IgD-negative memory B cell (primary cell): ENCODE results near the gene EXOSC3. TPM values are rescaled to one million over a fixed set of nuclear protein-coding genes. Genes with fewer than 3 reads are reported as not detected.
A peak's percentile ranks its signal among the peaks of the same experiment; 100 is the strongest.
"Not testable (repeated sequence)": the region's sequence is repeated elsewhere in the genome, so short reads cannot be mapped to it uniquely, and the experiment has no call there.

ENCODE experiments used
- H3K27ac Mint-ChIP-seq, 3 donors: one replicate each; pipeline ENCODE4 v1.8.0; 2020 to 2022; ENCODE audit warnings: mild to moderate bottlenecking in 3 of 3, mixed read lengths in 3 of 3, moderate library complexity in 1 of 3
- H3K27me3 Mint-ChIP-seq: one replicate; pipeline ENCODE4 v1.8.0; 2021; ENCODE audit warnings: mixed read lengths
- H3K36me3 Mint-ChIP-seq: one replicate; pipeline ENCODE4 v1.8.0; 2020; ENCODE audit warnings: mild to moderate bottlenecking, mixed read lengths
- H3K4me1 Mint-ChIP-seq, 3 donors: one replicate each; pipeline ENCODE4 v1.8.0; 2020 to 2022; ENCODE audit warnings: mixed read lengths in 3 of 3, mild to moderate bottlenecking in 1 of 3
- H3K4me3 Mint-ChIP-seq, 4 donors: one replicate each; pipeline ENCODE4 v1.8.0; 2020 to 2022; ENCODE audit warnings: mild to moderate bottlenecking in 4 of 4, mixed read lengths in 4 of 4, moderate library complexity in 3 of 4
- H3K9me3 Mint-ChIP-seq, 3 donors: one replicate each; pipeline ENCODE4 v1.8.0; 2020 to 2021; ENCODE audit warnings: mixed read lengths in 3 of 3, mild to moderate bottlenecking in 1 of 3
- polyA plus RNA-seq: library from polyadenylated mRNA; unstranded; fragments of 300-500 nt; fragmentation: Illumina TruSeq; gene quantifications from one replicate; pipeline ENCODE4 v1.2.3, GENCODE V29; 2021

EXOSC3 gene
- polyA plus RNA-seq, 1 donor from 2014 or later: 36.5 TPM

DNA sequence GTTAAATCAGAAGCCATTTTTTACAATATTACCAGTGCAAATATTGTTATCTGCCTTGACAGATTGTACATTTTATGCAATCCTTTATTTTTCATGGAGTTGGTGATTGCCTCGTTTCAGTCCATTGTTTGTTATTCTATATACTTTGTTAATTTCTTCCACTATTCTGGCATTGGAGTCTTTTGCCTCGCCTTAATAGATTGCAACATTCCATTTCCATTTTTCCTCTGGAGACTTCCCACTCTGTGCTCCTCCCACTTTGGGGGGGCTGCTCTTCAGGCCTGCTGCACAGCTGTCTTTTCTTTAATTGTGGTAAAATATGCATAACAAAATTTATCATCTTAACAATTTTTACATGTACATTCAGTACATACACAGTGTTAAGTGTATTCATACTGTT lies 11.4 kb upstream of the EXOSC3 start:
- H3K4me1 Mint-ChIP-seq: peaks cover 9 to 11% (median 11%) of the 10 kb centered on the region in 3 donors
- no peaks in the 10 kb centered on the region for H3K9me3 Mint-ChIP-seq
- no peak overlapping the region for H3K27ac Mint-ChIP-seq

DNA sequence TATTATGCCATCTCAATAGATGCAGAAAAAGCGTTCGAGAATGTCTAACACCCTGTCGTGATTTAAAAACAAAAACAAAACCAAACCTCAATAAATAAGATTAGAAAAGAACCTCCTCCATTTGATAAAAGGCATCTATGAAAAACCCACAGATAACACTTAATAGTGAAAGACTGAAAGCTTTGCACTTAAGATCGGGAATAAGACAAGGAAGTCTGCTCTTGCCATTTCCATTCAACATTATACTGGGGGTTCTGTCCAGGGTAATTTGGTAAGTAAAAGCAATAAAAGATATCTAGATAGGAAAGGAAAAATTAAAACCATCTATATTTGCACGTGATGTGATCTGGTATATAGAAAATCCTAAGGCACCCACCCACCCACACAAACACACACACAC lies 7.3 kb upstream of the EXOSC3 start:
- H3K4me3 Mint-ChIP-seq: peak overlapping the region in 1 of 4 donors; percentile 23
- peaks cover 5% of the 10 kb centered on the region for H3K36me3 Mint-ChIP-seq
- H3K27ac Mint-ChIP-seq: no peak overlapping the region
- no peaks in the 10 kb centered on the region for H3K27me3 Mint-ChIP-seq
- H3K9me3 Mint-ChIP-seq: no peaks in the 10 kb centered on the region
- H3K4me1 Mint-ChIP-seq: peaks cover 0 to 3% (median 0%) of the 10 kb centered on the region in 3 donors

More for the DNA sequence above, 11.4 kb upstream of the EXOSC3 start:
- Mint-ChIP-seq H3K27me3 (no peaks in the 10 kb centered on the region), H3K4me3 (no peak overlapping the region), H3K36me3 (peaks cover 4% of the 10 kb centered on the region)

DNA sequence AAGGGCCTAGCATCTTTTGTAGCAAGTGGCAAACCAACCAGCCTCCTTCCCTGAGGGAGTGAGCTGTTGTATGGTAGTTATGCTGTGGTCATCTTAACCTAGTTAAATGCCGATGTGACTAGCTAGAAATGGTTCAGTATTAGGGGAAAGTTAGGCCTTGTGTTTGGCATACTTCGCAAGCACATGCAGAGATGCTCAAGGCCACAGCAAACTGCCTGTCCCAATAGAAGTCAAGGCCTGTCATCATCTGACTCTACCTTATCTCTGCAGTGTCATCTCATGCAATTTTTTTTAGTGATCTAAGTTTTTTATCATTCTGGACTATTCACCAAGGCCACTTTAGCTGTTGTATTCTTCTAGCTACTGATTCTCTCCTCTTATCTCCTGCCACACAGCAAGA lies 5.2 kb upstream of the EXOSC3 start:
- no peak overlapping the region for H3K4me3 Mint-ChIP-seq
- H3K36me3 Mint-ChIP-seq: peaks cover 1% of the 10 kb centered on the region
- H3K27me3 Mint-ChIP-seq: no peaks in the 10 kb centered on the region

DNA sequence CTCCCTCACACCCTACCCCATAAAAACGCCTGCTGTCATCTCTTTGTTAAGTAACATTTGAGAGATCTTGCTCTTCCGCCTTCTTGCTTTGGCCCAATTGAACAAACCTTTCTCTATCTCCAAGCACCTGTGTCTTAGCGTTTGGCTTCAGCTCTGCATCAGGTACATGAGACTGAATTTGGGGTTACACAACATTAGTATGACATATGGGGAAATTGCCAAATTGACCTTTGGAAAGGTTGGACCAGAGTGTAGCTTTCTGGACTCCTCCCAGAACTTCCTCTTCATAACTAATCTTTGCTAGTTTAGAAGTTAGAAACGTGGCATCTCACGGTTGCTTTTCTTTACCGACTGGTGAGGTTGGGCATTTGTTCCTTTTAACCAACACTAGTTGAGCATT lies 3.5 kb upstream of the EXOSC3 start:
- Mint-ChIP-seq H3K27ac (peak overlapping the region in 1 of 3 donors; percentile 89), H3K4me1 (peaks cover 5 to 14% (median 11%) of the 10 kb centered on the region in 3 donors), H3K27me3 (no peaks in the 10 kb centered on the region), H3K4me3 (peak overlapping the region in 3 of 4 donors; percentile 3 to 79 (median 58)), H3K36me3 (peaks cover 1% of the 10 kb centered on the region), H3K9me3 (no peaks in the 10 kb centered on the region)

More for the DNA sequence above, 5.2 kb upstream of the EXOSC3 start:
- Mint-ChIP-seq H3K4me1 (peaks cover 1 to 6% (median 3%) of the 10 kb centered on the region in 3 donors), H3K27ac (no peak overlapping the region), H3K9me3 (no peaks in the 10 kb centered on the region)

DNA sequence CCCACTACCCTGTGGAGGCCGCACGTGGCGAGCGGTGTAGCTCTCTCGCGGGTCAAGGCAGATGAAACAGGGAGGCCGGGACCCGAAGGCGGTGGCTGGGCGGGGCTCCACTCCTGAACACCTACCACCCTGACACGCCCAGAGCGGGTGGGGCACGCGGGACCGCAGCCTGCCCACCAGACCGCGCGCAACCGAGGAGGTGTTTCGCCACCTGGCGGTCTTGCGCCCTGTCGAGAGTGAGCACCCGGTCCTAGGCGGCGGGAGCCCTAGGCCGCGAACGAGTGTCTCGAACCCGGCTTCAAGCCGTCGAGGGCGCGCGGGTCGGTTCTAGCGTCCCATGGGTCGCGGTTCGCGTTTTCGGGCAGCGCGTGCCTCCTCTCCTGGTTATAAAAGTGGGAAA lies 2.2 kb upstream of the EXOSC3 start:
- Mint-ChIP-seq H3K27me3 (no peaks in the 10 kb centered on the region), H3K9me3 (no peaks in the 10 kb centered on the region)

DNA sequence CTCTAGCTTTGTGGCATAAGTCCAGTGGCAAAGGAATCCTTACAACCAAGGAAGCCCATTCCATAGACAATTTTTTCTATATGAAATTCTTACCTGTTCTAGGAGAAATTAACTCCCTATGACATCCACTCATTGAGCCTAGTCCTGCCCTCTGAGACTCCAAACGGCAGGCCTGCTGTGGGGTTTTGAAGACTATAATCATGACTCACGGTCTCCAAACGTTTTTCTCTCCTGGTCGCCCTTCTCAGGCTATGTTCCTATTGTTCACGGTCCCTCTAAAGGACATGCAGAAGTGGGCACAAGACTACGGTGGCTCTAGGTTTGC lies 611 bp downstream of the EXOSC3 start:
- no peaks in the 10 kb centered on the region for H3K9me3 Mint-ChIP-seq
- H3K36me3 Mint-ChIP-seq: peaks cover 1% of the 10 kb centered on the region
- peaks cover 15 to 29% (median 24%) of the 10 kb centered on the region in 3 donors for H3K4me1 Mint-ChIP-seq
- peak overlapping the region; percentile 96 to 100 (median 99) for H3K4me3 Mint-ChIP-seq
- no peaks in the 10 kb centered on the region for H3K27me3 Mint-ChIP-seq
- peak overlapping the region; percentile 93 to 97 (median 94) for H3K27ac Mint-ChIP-seq

More for the DNA sequence above, 2.2 kb upstream of the EXOSC3 start:
- H3K4me3 Mint-ChIP-seq: peak overlapping the region in 1 of 4 donors; percentile 43
- peaks cover 1% of the 10 kb centered on the region for H3K36me3 Mint-ChIP-seq
- H3K4me1 Mint-ChIP-seq: peaks cover 15 to 24% (median 20%) of the 10 kb centered on the region in 3 donors
- no peak overlapping the region for H3K27ac Mint-ChIP-seq

DNA sequence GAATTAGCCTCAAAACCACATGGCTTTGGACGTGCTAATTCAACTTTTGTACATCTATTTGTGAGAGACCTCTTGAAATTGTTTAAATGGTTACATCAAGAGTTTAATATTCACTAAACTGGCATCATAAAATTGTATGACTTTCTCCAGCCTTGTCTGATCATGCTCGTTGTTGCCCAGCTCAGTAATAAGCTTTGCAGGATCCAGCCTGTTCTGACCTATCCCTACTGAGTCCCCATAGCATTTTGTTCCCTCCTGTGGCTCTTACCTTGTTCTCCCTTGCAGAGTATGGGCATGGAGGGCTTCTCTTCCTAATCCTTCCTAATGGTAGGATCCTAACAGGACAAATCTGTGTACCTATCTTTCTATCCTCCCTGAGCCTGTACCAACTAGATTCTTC lies 6.3 kb downstream of the EXOSC3 start:
- Mint-ChIP-seq H3K27ac (peak overlapping the region in 2 of 3 donors; percentile 26 to 50), H3K36me3 (peaks cover 3% of the 10 kb centered on the region), H3K9me3 (no peaks in the 10 kb centered on the region), H3K4me1 (peaks cover 10 to 18% (median 13%) of the 10 kb centered on the region in 3 donors), H3K27me3 (no peaks in the 10 kb centered on the region), H3K4me3 (no peak overlapping the region)

DNA sequence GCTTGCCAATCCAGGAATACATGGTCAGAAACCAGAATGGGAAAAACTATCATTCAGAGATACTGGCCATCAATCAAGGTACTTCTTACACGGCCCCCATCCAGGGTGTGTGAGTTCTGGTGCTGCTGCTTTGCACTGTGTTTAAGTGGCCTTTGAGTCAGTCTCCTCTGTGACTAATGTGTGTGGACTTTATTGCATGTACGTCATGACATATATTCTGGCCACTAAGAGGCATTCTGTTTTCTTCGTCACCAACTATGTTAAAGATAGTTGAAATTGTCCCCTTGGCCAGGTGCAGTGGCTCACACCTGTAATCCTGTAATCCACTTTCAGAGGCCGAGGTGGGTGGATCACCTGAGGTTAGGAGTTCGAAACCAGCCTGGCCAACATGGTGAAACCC lies 8.5 kb downstream of the EXOSC3 start:
- H3K9me3 Mint-ChIP-seq: no peaks in the 10 kb centered on the region
- H3K36me3 Mint-ChIP-seq: peaks cover 3% of the 10 kb centered on the region
- H3K4me1 Mint-ChIP-seq: peaks cover 3 to 5% (median 5%) of the 10 kb centered on the region in 3 donors
- no peak overlapping the region for H3K4me3 Mint-ChIP-seq
- no peak overlapping the region for H3K27ac Mint-ChIP-seq
- H3K27me3 Mint-ChIP-seq: no peaks in the 10 kb centered on the region

DNA sequence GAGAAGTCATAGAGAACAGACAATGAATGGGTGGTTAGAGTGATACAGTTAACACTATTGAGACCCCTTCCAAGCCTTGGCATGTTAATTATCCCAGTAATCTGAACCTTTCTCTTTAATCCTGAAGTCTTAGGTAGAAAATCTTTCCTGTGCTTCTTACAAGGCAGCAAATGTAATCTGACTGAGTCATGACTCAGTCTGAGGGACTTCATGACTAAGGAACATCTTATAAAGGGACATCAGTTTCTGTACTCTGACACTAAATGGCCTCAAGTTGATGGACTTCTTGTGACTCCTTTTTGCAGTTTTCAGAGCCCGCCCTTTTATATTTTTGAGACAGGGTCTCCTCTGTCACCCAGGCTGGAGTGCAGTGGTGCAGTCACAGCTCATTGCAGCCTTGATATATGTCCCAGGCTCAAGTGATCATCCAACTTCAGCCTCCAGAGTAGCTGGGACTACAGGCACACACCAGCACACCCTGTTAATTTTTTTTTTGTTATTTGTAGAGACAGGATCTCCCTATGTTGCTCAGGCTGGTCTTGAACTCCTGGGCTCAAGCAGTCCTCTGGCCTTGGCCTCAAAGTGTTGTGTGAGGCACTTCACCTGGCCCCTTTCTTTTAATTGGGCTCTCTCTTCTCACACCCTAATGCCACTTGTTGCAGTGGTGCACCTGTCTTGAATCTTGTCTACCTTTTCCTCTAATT lies 9.5 kb downstream of the EXOSC3 start:
- peak overlapping the region in 1 of 3 donors; percentile 59 for H3K27ac Mint-ChIP-seq
- H3K4me1 Mint-ChIP-seq: peaks cover 2 to 5% (median 2%) of the 10 kb centered on the region in 3 donors
- peaks cover 3% of the 10 kb centered on the region for H3K36me3 Mint-ChIP-seq
- no peaks in the 10 kb centered on the region for H3K9me3 Mint-ChIP-seq
- no peaks in the 10 kb centered on the region for H3K27me3 Mint-ChIP-seq
- no peak overlapping the region for H3K4me3 Mint-ChIP-seq

GRCh38 chr9:37769995-37770394 lies 14.9 kb downstream of the EXOSC3 start:
- Mint-ChIP-seq H3K27ac (no peak overlapping the region), H3K9me3 (no peaks in the 10 kb centered on the region), H3K36me3 (peaks cover 1% of the 10 kb centered on the region), H3K4me1 (peaks cover 0 to 5% (median 2%) of the 10 kb centered on the region in 3 donors), H3K27me3 (no peaks in the 10 kb centered on the region), H3K4me3 (no peak overlapping the region)

GRCh38 chr9:37769306-37769705 lies 15.6 kb downstream of the EXOSC3 start:
- Mint-ChIP-seq H3K36me3 (peaks cover 1% of the 10 kb centered on the region), H3K27ac (no peak overlapping the region), H3K4me1 (peaks cover 0 to 5% (median 2%) of the 10 kb centered on the region in 3 donors), H3K27me3 (no peaks in the 10 kb centered on the region), H3K9me3 (no peaks in the 10 kb centered on the region), H3K4me3 (no peak overlapping the region)

- H3K36me3 Mint-ChIP-seq, H3K9me3 Mint-ChIP-seq, H3K27ac Mint-ChIP-seq, H3K4me3 Mint-ChIP-seq, H3K4me1 Mint-ChIP-seq, H3K27me3 Mint-ChIP-seq: not testable (repeated sequence)
These were observed 19.6 kb downstream of the EXOSC3 start for GRCh38 chr9:37765263-37765662.

GRCh38 chr9:37761511-37761910 lies 23.4 kb downstream of the EXOSC3 start:
- H3K4me1 Mint-ChIP-seq: peaks cover 0 to 6% (median 3%) of the 10 kb centered on the region in 3 donors
- no peak overlapping the region for H3K4me3 Mint-ChIP-seq
- H3K36me3 Mint-ChIP-seq: peaks cover 2% of the 10 kb centered on the region

GRCh38 chr9:37760416-37761161 lies 24.3 kb downstream of the EXOSC3 start:
- Mint-ChIP-seq H3K27me3 (no peaks in the 10 kb centered on the region), H3K9me3 (no peaks in the 10 kb centered on the region), H3K4me1 (peaks cover under 1 to 7% (median 3%) of the 10 kb centered on the region in 3 donors), H3K4me3 (peak overlapping the region in 1 of 4 donors; percentile 49), H3K36me3 (peaks cover 2% of the 10 kb centered on the region), H3K27ac (no peak overlapping the region)

More at GRCh38 chr9:37761511-37761910, 23.4 kb downstream of the EXOSC3 start:
- H3K27ac Mint-ChIP-seq: no peak overlapping the region
- H3K27me3 Mint-ChIP-seq: no peaks in the 10 kb centered on the region
- H3K9me3 Mint-ChIP-seq: no peaks in the 10 kb centered on the region

DNA sequence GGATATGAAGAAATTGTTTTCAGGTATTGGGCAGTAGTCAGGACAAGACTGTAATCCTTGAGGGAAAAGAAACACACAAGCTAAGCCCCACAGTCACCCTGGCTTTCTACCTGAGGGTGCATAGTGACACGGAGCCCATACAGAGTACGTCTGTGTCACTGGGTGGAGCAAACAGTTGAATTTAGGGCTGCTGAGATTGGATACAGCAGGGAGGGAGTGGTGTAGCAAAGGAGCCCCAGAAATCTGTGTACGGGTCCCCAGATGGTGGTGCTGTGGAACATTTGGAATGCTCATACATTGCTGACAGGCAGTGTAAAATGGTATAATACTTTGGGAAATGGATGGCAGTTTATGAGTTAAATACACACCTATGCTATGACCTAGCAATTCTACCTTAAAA lies 26.1 kb downstream of the EXOSC3 start:
- Mint-ChIP-seq H3K4me1 (peaks cover 12 to 16% (median 15%) of the 10 kb centered on the region in 3 donors), H3K9me3 (no peaks in the 10 kb centered on the region), H3K27ac (no peak overlapping the region), H3K4me3 (no peak overlapping the region), H3K36me3 (peaks cover 4% of the 10 kb centered on the region), H3K27me3 (no peaks in the 10 kb centered on the region)
